Suppressor macrophage treated with lipopolysaccharide for 4 hours (primary cell): ENCODE results near the gene ANKRD16.
A peak's percentile ranks its signal among the peaks of the same experiment; 100 is the strongest.
"Not testable (repeated sequence)": the region's sequence is repeated elsewhere in the genome, so short reads cannot be mapped to it uniquely, and the experiment has no call there.

Experiments
- DNase-seq: peaks from one replicate; pipeline ENCODE4 v3.0.0-alpha.2; 2020

The ANKRD16 gene

GRCh38 chr10:5831446-5831782 is 58.3 kb downstream of the ANKRD16 start:
- no peak for DNase-seq

GRCh38 chr10:5830629-5831445 is 58.9 kb downstream of the ANKRD16 start:
- no peak for DNase-seq

GRCh38 chr10:5829267-5829666 is 60.4 kb downstream of the ANKRD16 start:
- no peak for DNase-seq

GRCh38 chr10:5828725-5829124 is 61.0 kb downstream of the ANKRD16 start:
- no peak for DNase-seq

DNA sequence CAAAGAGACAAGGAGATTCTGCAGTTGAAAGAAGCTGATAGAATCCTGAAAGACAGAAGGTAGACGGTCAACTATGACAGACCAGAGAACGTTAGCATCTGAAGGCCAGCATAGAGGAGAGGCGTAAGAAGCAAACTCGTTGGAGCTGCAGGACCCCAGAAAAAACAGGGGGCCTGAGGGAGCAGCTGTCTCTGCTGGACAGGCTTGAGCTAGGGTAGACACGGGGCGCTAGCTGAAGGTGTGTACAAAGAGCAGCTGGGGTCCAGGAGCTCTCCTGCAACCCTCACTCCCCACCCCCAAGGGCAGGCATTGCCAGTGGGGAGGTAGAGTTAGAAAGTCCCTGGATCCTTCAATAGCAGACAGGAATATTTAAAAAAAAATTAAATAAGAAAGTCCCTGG is 61.9 kb downstream of the ANKRD16 start:
- DNase-seq: no peak

DNA sequence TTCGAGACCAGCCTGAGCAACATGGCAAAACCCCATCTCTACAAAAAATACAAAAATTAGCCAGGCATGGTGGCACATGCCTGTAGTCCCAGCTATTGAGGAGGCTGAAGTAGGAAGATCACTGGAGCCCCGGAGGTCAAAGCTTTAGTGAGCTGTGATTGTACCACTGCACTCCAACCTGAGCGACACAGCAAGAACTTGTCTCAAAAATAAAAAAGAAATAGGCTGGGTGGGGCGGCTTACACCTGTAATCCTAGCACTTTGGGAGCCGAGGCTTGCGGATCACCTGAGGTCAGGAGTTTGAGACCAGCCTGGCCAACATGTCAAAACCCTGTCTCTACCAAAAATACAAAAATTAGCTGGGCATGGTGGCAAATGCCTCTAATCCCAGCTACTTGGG is 63.2 kb downstream of the ANKRD16 start:
- not testable (repeated sequence) for DNase-seq

- DNase-seq: peak; percentile 51
These were observed 70.8 kb downstream of the ANKRD16 start for GRCh38 chr10:5818894-5819293.

- no peak for DNase-seq
These were observed 71.7 kb downstream of the ANKRD16 start for GRCh38 chr10:5818048-5818331.

GRCh38 chr10:5817322-5818047 is 72.2 kb downstream of the ANKRD16 start:
- DNase-seq: peak; percentile 29

DNA sequence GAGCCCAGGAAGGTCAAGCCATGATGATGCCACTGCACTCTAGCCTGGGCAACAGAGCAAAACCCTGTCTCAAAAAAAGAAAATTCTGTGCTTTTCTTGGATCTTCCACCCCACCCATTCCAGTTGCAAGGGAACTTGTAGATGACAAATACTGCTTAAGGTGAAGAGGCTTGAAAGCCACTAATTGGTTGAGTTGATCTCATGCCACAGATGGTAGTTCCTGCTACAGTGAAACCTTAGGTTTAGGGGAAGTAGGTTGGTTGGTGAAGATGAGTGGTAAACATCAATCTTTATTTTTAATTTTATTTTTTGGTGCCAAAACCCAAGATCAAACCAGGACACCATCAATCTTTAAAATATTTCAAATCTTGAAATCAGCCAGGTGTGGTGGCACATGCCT is 73.5 kb downstream of the ANKRD16 start:
- DNase-seq: no peak

GRCh38 chr10:5814110-5815107 is 75.3 kb downstream of the ANKRD16 start:
- DNase-seq: peak; percentile 43

DNA sequence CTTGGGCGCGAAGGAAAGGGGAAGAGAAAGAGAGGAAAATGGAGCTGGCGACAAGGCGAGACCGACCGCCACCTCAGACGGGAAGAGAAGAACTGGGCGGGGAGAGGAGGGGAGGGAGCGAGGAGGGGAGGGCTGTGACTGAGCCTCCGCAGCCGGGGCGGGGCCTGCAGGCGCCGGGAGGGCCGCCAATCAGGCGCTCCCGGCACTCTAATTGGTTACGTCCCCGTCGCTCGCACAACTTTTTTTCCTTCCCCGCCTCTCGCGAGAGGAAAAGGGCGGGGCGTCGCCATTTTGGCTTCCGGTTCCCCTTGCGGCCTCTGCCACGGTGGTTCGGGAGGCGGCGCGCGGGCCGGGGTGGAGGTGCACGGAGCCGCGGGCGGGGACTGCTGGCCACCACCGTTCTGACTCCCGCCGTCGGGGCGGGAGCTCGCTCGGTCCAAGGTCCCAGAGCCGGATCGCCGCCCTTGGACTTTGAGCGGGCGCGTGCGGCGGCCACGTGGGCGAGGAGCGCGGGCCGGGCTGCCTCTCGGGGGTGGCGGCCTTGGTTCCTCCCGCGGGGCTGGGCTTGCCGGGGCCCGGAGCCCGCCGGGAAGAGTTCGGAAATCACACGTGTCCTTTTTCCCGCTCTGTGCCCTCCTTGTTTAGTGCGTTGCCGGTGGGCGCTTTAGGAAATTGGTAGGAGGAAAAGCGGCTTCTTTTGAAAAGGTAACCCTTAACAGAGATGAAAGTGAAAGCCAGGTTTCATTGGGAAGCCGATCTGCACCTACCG is 76.2 kb downstream of the ANKRD16 start, which contains the start of gene GDI2:
Gene GDI2 (minus strand): TSS at position 94 of the 769 bp plus-strand sequence. CDS start 176 bp downstream, outside the sequence.
- peak; percentile 99 for DNase-seq

GRCh38 chr10:5813091-5813340 is 76.7 kb downstream of the ANKRD16 start:
- DNase-seq: no peak

- DNase-seq: peak; percentile 64
These were observed 77.2 kb downstream of the ANKRD16 start for GRCh38 chr10:5812283-5813090.
